Mucosa of descending colon (tissue), 3 donors: ENCODE data around the gene PRAME. TPM values are rescaled to one million over a fixed set of nuclear protein-coding genes. Genes with fewer than 3 reads are reported as not detected.

Source experiments
- ATAC-seq: fragments of 200-7000 bp; cut with Tn5 transposase; one replicate; pipeline ENCODE4 v1.9.1; 2020; ENCODE audit warnings: mild to moderate bottlenecking, moderate library complexity
- DNase-seq, 3 donors: peaks; one replicate each; pipeline ENCODE4 v3.0.0-alpha.2; 2020
- H3K36me3 ChIP-seq: fragments of 200-600 bp; one replicate; pipeline ENCODE4 v1.8.0; 2021; ENCODE audit warnings: low read depth, mild to moderate bottlenecking
- H3K4me1 ChIP-seq: fragments of 200-600 bp; one replicate; pipeline ENCODE4 v1.8.0; 2021; ENCODE audit warnings: low read depth, mild to moderate bottlenecking
- H3K4me3 ChIP-seq: fragments of 200-600 bp; one replicate; pipeline ENCODE4 v1.8.0; 2021; ENCODE audit warnings: mild to moderate bottlenecking
- H3K9me3 ChIP-seq: fragments of 200-600 bp; one replicate; pipeline ENCODE4 v1.8.0; 2021; ENCODE audit warnings: mild to moderate bottlenecking
- CTCF ChIP-seq: fragments of 200-600 bp; IDR thresholded peaks from one replicate; pipeline ENCODE4 v1.8.0; 2022; ENCODE audit warnings: antibody characterized with exemption, mild to moderate bottlenecking
- intact Hi-C, 2 donors: fragments of 100-400 bp; cut with DNase I in 1 of 2; cut with micrococcal nuclease in 1 of 2; formaldehyde crosslinking; loops; one replicate each; pipeline versions ENCODE4 v1.11.0 to v1.11.1; 2022; cut with DNase I, micrococcal nuclease
- total RNA-seq, 3 donors: library from RNA; stranded (reverse); fragmentation: NEBNext Ultra II Directional in 2 of 3; extraction: Animal tissue kit (Norgen Biotek cat#: 25700) in 2 of 3; gene quantifications; one replicate each; pipeline versions ENCODE4 v1.2.1 to v1.2.4, GENCODE V29; 2021 to 2023
- donor health status: DM: no; HTN: no; CAD: no; lungs with moderate emphysema.
- donor health status: DM: no; HTN: no; CAD: no.
- donor health status: DM: no; HTN: yes; CAD: no.

Gene PRAME
- total RNA-seq, 3 donors from 2014 or later: 0.22 TPM; not detected in 2

DNA sequence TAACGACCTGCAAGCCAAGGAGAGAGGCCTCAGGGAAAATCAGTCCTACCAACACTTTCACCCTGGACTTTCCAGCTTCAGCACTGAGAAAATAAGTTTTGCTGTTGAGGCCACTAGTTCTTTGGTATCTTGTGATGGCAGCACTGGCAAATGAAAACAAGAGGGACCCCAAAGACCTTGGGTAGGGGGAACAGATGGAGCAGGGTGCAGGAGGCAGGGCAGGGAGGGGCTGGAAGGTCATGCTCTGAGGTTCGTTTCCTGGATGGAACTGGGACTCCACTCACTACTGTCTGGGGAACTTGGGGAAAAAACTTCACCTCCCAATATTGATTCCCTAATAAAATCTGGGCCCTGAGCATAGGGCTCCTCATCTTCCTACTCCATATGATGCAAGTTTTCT lies 34.2 kb upstream of the PRAME start:
- H3K4me1 ChIP-seq: no peaks in the 10 kb centered on the region
- H3K36me3 ChIP-seq: no peaks in the 10 kb centered on the region
- intact Hi-C loops: no loop called here
- ATAC-seq (no peak), DNase-seq (no peak)
- TF ChIP-seq CTCF: no peak
- no peak overlapping the region for H3K4me3 ChIP-seq
- H3K9me3 ChIP-seq: no peaks in the 10 kb centered on the region

DNA sequence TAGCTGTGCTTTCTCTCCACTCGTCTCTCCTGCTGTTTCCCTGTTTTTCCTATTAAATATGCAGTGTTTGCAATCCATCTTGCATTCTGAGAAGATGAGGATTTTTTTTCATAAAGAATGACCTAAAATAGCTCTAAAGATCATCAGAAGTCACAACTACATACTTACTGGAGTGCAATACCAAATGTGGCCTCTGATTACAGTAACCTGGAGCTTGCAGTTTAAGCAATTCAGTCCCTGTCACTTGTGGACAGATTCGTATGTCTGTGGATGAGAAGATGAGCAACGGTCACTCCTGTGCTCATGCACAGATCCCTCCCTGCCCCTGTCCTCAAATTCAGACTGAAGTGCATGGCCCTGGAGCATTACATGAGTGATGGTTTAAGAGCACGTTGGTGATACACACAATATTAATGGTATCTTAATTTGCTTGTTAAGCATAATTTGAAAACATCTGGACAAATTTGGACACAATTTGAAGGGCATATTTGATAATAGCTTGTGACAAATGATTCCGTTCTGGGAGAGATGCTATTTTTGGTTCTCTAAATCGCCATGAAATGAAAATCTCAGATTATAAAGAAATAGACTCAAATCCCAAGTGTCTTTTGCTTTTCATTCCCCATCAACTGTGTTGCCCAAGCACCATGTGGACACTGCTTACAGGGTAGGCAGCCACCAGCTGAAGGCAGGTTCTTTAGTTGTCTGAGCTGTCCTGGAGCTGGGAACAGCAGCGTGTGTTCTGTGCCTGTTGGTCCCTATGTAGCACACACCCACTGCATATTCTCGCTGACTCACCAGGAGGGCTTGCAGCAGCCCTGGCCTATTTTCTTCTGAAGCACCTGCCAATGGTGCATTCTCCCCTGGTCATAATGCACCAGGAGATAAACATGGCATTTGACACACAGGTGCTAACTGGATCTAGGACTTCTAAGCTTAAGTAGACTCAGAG lies 32.6 kb upstream of the PRAME start:
- intact Hi-C loops: no loop called here
- TF ChIP-seq CTCF: no peak
- Histone ChIP-seq H3K4me1 (no peaks in the 10 kb centered on the region), H3K9me3 (no peaks in the 10 kb centered on the region), H3K4me3 (no peak overlapping the region), H3K36me3 (no peaks in the 10 kb centered on the region)
- DNase-seq: no peak
- no peak for ATAC-seq

DNA sequence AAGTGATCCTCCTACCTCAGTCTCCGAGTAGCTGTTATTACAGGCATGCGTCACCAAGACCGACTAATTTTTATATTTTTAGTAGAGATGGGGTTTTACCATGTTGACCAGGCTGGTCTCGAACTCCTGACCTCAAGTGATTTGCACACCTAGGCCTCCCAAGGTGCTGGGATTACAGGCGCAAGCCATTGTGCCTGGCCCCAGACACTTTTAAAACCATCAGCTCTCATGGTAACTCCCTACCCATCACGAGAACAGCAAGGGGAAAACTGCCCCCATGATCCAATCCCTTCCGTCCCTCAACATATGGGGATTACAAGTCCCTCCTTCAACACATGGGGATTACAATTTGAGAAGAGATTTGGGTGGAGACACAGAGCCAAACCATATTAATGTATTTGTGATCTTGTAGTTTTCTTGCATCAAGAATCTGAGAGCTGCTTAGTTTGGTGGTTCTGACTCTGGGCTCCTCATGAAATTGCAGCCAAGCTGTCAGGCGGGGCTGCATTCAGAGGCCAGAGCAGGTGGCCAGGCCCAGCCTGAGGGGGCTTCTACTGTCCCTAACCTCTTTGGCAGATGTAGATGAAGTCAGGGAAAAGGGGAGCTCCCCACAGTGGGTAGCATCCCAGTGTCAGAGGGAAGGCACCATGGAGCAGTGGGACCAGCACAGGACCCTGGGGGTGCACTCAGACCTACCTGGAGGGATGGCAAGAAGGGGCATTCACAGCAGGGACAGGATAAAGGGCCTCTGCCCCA lies 31.2 kb upstream of the PRAME start:
- Histone ChIP-seq H3K4me3 (no peak overlapping the region), H3K36me3 (no peaks in the 10 kb centered on the region), H3K4me1 (no peaks in the 10 kb centered on the region), H3K9me3 (no peaks in the 10 kb centered on the region)
- TF ChIP-seq CTCF: no peak
- no peak for DNase-seq
- intact Hi-C loops: no loop called here
- ATAC-seq: no peak

DNA sequence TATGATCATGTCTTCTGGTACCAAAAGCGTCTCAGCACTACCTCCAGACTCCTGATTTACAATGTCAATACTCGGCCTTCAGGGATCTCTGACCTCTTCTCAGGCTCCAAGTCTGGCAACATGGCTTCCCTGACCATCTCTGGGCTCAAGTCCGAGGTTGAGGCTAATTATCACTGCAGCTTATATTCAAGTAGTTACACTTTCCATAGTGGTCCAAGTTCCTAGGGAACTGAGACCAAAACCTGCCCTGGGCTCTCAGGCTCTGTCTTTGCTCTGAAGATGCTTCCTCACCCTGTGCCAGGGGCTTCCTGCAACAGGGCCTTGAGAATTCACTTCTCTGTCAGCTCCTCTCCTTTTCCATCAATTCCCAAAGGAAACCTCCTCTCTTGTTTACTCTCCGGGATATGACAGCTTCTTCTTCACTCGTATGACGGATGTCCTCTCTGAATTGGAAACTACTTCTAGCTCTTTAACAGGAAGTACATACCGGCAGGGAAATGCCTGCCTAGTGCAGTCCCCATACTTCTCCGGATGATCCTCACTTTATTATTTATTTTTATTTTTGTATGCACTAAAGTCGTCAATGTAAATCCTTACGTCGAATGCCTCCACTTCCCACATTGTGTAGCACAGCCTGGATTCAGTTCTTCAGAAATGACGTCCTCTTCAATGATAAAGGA lies 29.6 kb upstream of the PRAME start:
- no peak for DNase-seq
- Histone ChIP-seq H3K4me3 (no peak overlapping the region), H3K36me3 (no peaks in the 10 kb centered on the region), H3K4me1 (no peaks in the 10 kb centered on the region), H3K9me3 (no peaks in the 10 kb centered on the region)
- intact Hi-C loops: no loop called here
- ATAC-seq: no peak
- no peak for TF ChIP-seq CTCF

DNA sequence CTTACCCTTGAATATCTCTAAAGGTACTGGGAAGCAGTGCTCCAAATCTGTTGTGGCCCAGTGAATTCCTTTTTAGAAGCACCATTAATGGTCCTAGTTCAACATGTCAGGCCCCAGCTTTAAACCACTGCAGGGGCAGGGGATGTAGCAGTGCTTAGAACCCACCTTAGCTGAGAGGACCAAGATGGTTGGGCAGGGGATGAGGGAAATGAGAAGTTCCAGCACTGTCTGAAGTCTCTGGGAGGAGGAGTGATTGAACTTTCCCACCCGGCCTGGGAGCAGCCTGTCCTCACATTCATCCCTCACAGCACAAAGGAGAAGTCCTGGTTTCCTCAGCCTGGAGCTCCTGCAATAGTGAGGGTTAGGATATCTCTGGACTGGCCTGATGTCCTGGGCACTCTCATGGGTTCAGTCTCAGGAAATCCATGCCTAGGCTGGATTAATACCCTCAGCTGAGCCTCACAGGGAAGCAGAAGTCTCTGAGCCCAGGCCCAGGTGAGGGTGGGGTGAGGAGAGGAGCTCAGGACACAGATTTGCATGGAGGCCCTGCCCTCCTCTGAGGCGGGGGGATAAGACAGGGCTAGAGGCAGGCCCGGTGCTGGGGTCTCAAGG lies 28.6 kb upstream of the PRAME start:
- Histone ChIP-seq H3K4me1 (no peaks in the 10 kb centered on the region), H3K9me3 (no peaks in the 10 kb centered on the region), H3K36me3 (no peaks in the 10 kb centered on the region), H3K4me3 (no peak overlapping the region)
- DNase-seq (no peak), ATAC-seq (no peak)
- intact Hi-C loops: no loop called here
- no peak for TF ChIP-seq CTCF
